ENCODE data around the gene RNF103.
"Not testable (repeated sequence)": the region's sequence is repeated elsewhere in the genome, so short reads cannot be mapped to it uniquely, and the experiment has no call there.

RNF103 gene

DNA sequence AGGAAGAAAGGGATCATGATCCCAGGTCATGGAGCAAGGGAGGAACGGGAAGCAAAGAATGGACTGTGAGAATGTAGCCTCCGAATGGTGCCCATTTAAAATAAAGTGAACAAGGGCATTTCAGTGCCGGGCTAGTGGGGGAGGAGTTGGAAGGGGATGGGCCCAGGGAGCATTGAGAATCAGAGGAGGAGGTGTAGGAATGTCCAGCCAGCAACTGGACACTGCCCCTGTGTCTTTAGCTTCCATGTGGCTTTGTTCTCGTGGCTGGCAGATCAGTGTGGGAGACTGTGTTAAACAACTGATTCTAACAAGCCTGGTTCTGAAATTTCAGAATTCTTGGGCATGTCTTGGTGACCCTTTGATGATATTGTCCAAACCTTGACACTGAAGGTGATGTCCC, 1.4 kb upstream of the RNF103 start:
- no peak for DNase-seq (ENCODE audit: low read depth, low spot score)

DNA sequence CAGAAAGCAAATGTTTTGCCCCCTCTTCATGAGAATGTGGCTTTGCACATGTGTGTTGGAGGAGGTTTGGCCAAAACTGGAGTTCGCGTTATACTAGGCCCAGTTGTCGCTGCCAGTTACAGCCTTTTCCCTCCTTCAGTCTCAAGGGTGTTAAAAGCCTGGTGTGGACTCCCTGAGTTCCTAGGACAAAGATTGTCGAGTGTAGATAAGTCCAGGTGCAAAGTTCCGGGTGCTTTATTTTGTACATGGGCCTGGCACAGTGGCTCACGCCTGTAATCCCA, 542 bp upstream of the RNF103 start:
- DNase-seq (ENCODE audit: low read depth, low spot score): no peak

DNA sequence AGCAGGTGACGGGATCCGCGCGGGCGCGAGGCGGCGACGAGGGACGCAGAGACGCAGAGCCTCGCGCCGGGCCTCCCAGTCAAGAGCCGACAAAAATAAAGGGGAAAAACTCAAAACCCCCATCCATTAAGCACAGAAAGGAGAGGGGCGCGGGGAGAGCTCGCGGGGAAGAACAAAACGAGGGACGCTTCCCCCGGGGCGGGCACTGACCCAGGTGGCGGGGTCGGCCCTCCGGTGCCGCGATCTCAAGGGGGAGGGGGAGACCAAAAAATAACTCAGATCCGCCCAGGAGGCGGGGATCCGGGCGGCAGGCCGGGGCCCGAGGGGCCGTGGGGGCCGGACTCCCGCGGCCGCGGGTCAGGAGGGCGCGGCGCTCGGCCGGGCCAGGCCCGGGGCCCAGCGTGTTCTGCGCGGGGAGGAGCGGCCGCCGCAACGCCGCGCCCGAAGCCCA, 597 bp downstream of the RNF103 start:
- no peak for DNase-seq (ENCODE audit: low read depth, low spot score)

DNA sequence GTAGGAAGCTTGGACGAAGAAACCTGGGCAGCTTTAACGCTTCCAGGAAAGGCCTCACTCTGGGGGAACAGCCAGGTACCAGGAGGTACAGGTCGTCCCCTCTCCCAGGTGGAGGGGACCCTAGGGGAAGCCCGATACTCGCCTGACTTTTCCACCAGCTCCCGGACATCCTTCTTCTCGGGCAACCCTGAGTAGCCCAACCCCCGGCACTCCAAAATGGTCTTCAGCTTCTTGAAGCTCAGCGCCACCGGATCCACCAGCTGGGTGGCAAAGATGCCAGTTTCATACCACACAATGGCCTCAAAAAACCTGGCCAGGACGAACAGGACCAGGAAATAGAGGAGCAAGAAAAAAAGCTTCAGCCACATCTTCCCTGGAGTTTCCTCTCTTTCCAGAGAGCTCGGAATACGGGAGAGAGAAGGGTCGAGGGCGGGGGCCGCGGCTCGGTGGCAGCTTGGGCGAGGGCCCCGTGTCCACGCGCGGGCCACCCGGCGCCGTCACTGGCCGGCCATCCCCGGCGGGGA, 1.1 kb downstream of the RNF103 start:
- no peak for DNase-seq (ENCODE audit: low read depth, low spot score)

DNA sequence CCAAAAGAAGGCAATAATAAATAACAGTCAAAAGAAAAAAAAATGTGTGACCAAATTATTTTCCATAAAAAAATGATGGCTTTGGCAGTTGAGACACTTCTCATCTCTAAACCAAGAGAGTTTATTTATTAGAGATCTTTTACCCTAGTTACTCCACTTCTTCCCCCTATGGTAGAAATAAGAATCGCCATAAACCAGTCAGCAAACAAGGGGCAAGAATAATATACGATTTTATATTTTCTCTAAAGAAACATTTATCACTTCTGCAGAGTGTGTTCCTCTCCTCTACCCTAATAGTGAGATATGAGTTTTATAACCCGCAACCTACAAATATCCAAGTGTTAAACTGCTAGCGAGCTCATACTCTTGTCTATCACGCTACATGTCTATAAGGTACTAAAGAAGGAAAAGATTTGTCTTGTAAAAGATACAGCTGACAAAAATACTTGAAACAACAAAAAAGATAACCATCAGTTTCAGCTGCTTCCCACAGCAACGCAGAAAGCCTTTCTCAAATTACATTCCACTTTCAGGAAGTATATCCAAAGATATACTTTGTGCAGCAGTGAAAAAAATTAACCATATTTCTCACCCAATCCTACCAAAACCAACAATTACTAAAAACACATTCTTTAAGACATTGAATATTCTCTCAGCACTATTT, 2.3 kb downstream of the RNF103 start:
- no peak for DNase-seq (ENCODE audit: low read depth, low spot score)

DNA sequence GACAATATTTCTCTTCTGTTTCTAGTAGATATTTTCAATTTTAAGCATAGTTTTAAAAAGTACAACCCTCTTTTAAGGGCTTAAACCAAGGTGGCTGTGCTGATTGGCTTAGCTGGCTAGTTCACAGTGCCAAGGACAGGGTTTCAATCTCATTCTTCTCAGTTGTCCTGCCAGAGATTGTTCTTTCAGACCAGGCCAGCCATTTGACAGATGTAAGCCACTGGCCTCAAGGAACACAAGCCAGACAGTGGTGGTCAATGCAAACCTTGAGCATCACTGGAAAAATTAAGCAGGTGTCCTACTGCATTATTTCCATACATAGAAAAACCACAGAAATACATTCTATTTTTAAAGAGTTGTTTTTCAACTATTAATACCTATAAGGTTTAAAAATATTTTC, 5.9 kb downstream of the RNF103 start:
- no peak for DNase-seq (ENCODE audit: low read depth, low spot score)

DNA sequence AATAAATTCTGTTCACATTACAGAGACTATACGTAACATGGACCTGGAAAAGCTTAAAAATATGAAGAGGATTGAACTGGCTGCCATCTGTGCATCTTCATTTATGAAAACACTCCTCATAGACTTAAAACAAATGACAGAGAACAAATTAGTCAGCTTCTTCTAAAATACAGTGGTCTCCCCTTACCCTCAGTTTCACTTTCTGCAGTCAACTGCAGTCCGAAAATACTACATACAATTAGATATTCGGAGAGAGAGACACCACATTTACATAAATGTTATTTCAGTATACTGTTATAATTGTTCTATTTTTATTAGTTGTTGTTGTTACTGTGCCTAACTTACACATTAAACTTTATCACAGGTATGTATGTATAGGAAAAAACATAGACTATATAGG, 6.5 kb downstream of the RNF103 start:
- DNase-seq (ENCODE audit: low read depth, low spot score): no peak

DNA sequence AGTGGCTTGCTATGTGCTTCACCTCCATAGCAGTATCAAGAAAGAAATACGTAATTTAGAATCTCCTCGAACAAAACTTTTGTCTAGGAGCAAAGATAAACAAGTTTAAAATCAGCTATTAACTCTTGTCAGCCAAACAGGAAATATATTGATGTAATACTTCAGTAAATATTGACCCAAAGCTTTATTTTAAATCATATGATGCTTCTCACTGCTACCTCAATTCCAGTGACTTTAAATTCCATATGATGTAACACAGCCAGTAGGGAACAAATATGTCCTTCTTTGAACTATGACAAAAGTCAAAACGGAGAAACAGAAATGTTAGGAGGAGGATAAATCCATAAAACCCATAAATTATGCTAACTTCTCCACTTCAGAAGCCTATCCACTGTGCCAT, 7.2 kb downstream of the RNF103 start:
- DNase-seq (ENCODE audit: low read depth, low spot score): no peak

DNA sequence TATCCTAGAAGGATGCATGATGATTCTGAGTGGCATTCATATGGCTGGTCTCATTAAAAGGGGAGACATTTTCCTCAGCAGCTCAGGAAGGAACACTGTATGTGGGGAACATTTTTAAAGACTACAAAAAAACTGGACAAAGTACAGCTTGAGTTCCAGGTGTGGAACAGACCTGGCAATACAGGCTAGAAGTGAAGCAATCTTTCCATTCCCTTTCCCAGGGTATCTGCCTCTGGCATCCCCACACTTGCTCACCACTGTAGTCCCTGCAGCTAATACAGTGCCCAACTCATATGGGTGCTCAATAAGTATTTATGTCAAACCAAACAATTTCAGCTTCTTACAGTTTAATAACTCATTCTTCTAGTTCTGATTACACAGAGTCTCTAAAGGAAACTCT, 8.1 kb downstream of the RNF103 start:
- no peak for DNase-seq (ENCODE audit: low read depth, low spot score)

DNA sequence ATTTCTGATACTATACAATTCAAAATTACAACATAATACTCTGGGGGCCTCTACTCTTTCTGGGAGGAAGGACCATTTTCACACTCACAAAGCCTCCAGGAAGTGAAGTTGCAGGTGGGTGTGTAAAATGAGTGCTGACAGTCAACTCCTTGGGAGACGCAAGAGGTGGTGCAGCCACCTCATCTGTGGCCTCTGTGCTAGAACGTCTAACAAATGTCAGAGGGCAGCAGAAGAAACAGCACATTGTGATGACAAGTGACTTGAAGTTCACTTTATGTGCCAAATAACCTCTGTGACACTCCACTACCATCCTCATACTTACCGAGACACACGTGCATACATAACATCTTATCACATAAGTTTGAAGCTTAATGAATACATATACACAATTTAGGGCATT, 10.2 kb downstream of the RNF103 start:
- no peak for DNase-seq (ENCODE audit: low read depth, low spot score)

DNA sequence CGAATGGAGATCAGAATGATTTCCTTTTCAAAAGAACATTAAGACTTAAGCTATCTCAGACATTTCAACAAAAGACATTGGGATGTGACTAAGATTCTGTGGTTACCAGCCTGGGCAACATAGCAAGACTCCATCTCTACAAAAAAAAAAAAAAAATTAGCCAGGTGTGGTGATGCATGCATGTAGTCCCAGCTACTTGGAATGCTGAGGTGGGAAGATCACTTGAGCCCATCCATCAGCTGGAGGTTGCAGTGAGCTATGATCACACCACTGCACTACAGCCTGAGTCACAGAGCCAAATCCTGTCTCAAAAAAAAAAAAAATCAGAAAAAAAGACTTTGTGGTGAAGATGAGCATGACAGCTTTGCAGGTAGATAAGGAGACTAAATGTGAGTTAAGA, 12.8 kb downstream of the RNF103 start:
- no peak for DNase-seq (ENCODE audit: low read depth, low spot score)

DNA sequence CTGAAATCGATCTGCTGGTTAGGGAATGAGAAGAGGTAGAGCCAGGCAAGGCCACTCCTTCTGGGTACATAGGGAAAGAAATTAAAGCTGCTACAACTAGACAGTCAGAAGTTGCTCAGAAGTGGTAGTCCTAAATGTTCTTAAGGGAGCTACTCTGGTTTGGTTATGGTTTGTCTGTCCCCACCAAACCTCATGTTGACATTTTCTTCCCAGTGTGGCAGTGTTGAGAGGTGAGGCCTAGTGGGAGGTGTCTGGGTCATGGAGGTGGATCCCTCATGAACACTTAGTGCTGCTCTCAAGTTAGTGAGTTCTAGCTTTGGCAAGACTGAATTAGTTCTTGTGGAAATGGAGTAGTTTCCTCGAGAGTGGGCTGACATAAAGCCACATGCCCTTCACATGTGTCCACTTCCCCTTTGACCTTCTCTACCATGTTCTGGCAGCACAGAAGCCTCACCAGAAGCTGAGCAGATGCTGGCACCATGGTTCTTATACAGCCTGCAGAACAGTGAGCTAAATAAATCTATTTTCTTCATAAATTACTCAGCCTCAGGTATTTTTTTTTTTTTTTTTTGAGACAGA, 14.7 kb downstream of the RNF103 start:
- DNase-seq (ENCODE audit: low read depth, low spot score): no peak

DNA sequence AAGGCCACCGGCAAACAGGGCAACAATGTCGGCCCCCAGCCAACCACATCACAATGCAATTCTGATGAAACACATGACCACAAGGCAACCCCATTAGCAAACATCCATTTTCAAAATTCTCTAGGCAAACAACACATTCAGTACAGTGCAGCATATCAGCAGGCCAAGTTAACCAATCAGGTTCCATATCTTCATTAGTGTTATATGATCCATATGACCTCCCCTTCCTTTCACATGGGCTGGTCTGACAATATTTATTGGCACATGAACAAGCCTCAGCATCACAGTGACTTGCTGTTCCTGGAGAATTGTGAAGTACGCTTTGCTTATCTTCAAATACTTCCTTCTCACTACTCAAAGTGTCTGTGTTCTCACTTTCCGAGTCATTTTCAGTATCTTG, 19.8 kb downstream of the RNF103 start:
- DNase-seq (ENCODE audit: low read depth, low spot score): no peak

DNA sequence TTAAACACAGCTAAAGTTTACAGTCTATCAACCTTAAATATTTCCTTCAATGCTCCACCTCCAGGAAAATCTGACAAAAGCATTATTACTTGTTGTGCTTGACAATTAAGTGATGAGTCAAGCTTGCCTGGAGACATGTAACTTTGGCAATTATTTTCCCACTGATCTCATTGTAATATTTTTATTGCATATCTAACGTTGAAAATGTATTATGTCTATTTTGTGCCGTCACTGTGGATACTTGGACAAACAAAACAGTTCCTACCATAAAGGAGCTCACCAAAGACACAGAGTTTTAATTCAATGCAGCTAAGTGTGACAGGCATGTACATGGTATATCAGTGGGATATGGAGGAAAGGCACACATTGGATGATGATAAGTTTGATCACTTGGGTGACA, 24.7 kb downstream of the RNF103 start:
- DNase-seq (ENCODE audit: low read depth, low spot score): no peak

DNA sequence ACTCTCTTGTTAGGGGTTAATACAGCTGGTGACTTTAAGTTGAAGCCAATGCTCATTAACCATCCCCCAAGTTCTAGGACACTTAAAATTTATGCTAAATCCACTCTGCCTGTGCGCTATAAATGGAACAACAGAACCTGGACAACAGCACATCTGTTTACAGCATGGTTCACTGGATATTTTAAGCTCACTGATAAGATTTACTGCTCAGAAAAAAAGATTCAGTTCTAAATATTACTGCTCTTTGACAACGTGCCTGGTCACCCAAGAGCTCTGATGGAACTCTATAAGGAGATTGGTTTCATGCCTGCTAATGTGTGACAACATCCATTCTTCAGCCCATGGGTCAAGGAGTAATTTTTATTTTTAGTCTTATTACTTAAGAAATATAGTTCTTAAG, 27.5 kb downstream of the RNF103 start:
- DNase-seq (ENCODE audit: low read depth, low spot score): no peak

DNA sequence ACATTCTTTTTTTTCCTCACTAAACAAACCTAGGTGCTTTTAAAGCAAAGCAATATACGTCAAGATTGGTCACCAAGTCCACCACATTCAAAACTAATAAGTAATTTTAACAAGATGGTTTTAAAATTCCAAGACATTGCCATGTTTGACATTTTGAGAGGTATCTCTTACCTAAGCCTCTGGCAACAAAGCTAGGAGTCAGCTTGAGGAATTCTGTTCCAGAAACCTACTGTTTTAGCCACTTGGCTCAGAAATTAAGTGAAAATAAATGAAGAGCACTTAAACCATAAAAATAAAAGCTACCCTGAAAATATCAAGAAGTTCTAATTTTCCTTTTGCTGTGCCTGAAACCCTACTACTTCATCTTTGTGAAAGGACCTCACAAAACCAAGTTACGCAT, 30.4 kb downstream of the RNF103 start:
- no peak for DNase-seq (ENCODE audit: low read depth, low spot score)

DNA sequence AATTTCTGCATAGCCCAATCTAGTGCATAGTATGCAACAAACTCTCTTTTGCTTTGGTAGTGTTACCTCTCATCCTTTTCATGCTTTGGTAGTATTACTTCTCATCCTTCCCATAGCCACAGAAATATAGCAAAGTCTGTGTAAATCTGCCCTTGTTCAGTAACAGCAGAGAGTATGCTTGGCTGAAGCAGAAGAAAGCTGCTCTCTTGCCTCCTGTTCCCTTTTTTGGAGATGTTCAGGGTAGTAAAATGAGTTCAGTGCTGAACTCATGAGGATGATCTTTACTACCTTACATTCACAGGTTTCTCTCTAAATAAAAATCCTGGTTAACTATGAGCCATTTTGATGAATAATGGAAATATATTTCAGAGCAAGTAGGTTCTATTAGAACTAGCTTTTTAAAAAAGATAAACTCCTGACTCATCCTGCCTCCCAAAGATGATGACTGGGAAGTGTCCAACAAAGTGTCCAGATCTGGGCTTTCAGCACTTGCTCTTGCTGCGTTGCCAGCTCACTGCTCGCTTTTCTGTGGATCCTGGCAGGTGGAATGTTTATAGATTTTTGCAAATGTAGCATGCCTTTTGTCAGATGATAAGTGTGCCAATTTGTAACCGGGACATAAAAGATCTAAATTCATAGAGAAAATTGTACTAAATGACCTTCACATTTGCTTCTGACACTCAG, 31.0 kb downstream of the RNF103 start:
- no peak for DNase-seq (ENCODE audit: low read depth, low spot score)

DNA sequence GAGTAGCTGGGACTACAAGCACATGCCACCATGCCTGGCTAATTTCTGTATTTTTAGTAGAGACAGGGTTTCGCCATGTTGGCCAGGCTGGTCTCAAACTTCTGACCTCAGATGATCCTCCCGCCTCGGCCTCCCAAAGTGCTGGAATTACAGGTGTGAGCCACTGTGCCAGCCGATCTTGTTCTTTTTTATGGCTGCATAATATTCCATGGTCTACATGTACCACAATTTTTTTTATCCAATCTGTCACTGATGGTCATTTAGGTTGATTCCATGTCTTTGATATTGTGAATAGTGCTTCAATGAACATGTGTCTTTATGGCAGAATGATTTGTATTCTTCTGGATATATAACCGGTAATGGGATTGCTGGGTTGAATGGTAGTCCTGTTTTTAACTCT, 34.0 kb downstream of the RNF103 start:
- DNase-seq (ENCODE audit: low read depth, low spot score): not testable (repeated sequence)

DNA sequence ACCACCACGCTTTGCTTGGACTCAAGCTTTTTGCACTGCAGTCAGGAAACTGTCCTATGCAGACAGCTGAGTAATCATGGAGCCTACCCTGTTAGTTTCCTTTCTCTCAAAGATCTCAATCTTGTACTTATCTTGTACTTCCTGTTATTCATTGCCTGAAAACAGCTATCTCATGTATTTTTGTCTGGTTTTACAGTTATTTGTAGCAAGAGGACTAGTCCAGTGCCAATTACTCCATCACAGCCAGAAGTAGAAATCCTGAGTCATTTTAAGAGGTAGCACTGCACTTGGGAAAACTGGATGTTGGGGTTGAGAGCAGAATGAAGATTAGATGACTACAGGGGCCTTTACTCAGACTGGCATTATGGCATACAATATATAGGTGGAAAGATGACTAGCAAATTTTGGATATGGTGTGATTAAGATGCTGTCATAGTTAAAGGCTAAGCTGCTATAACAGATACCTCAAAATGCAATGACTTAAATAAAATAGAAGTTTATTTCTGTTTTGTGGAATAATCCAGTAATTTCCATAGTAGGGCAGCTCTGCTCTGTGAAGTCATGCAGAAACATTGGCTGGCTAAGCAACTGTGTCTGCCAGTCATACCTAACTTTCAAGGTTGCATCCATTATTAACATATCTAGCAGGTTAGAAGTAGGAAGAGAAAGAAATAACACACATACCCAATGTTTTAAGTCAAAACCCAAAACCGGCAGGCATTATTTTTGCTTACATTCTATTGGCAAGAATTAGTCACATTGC, 39.3 kb downstream of the RNF103 start:
- no peak for DNase-seq (ENCODE audit: low read depth, low spot score)

DNA sequence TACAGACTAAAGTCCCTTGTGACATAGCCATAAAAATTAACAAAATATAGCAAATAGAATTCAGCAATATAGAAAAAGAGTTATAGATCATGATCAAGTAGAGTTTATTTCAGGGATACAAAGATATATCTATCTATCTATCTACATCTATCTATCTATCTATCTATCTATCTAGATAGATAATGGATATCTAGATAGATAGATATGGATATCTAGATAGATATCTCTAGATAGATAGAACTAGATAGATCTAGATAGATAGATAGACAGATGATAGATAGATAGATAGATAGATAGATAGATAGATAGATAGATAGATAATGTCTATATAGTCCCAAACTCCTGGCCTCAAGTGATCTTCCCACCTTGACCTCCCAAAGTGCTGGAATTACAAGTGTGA, 43.1 kb downstream of the RNF103 start:
- no peak for DNase-seq (ENCODE audit: low read depth, low spot score)

DNA sequence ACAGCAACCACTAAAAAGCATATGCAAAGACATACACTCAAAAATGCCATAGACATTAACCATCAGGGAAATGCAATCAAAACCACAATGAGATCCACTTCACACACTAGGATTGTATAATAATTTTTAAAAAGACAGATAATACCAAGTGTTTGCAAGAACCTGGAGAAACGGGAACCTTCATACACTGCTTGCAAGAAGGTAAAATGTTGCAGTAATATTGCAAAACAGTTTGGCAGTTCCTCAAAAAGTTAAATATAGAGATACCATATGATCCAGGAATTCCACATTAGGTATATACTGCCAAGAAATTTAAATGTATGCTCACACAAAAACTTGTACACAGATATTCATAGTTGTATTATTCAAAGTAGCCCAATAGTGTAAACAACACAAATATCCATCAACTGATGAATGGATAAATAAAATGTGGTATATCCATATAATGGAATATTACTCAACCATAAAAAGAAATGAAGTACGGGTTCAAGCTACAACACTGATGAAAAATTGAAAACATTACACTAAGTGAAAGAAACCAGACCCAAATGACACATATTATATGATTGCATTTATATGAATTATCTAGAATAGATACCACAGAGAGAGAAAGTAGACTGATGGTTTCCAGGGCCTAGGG, 45.7 kb downstream of the RNF103 start:
- DNase-seq (ENCODE audit: low read depth, low spot score): no peak

DNA sequence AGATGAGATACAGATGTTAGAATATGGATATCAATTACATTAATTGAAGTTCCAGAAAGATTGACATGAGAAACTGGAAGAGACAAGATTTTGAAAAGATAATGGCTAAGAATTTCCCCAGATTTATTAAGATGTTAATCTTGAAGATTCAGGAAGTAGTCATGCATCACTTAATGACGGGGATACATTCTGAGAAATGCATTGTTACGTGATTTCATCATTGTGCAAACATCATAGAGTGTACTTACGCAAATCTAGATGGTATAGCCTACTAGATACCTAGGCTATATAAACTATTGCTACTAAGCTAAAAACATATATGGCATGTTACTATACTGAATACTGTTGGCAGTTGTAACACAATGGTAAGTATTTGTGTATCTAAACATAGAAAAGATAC, 53.6 kb downstream of the RNF103 start:
- DNase-seq (ENCODE audit: low read depth, low spot score): no peak
